Measurements from ENCODE around the gene LAMB2. TPM values are rescaled to one million over a fixed set of nuclear protein-coding genes. Genes with fewer than 3 reads are reported as not detected.
A peak's percentile ranks its signal among the peaks of the same experiment; 100 is the strongest.

Gene LAMB2
- total RNA-seq, 1 donor from 2014 or later = 772 TPM

DNA sequence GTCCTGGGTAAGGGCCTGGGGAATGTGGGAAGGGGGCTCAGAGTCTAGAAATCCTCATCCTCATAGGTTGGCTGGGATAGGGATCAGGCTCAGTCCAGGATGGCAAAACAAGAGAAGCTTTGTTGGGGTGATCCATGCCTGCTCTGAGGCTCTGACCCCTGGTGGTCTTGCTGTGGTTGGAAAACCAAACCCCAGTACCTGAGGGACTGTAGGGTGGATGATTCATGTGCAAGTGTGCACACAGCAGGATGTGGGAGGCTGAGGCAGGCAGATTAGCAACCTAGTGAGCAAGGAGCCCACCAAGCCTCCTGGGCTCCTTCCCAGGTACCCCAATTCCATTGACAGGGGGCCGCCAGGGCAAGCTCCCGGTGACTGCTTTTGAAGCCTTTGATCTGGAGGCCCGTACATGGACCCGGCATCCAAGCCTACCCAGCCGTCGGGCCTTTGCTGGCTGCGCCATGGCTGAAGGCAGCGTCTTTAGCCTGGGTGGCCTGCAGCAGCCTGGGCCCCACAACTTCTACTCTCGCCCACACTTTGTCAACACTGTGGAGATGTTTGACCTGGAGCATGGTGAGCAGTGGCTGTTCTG, 41.6 kb upstream of the LAMB2 start:
- no peak for DNase-seq
- TF ChIP-seq CTCF (IDR thresholded peaks at IDR 0.05; ENCODE audit: borderline replicate concordance) = no peak
- Histone ChIP-seq H3K4me3 (peak overlapping the region; percentile 84), H3K27ac (replicated peaks) (peak overlapping the region; percentile 94), H3K4me1 (peaks cover 92% of the 10 kb centered on the region), H3K9me3 (replicated peaks) (no peaks in the 10 kb centered on the region), H3K36me3 (peaks cover 27% of the 10 kb centered on the region), H3K27me3 (ENCODE audit: low read depth) (no peaks in the 10 kb centered on the region)
- intact Hi-C loops (cut with micrococcal nuclease) = loop anchor here (10.0 kb wide), 1 partner anchor 100 kb away; the partner anchor contains the start of gene C3orf62

DNA sequence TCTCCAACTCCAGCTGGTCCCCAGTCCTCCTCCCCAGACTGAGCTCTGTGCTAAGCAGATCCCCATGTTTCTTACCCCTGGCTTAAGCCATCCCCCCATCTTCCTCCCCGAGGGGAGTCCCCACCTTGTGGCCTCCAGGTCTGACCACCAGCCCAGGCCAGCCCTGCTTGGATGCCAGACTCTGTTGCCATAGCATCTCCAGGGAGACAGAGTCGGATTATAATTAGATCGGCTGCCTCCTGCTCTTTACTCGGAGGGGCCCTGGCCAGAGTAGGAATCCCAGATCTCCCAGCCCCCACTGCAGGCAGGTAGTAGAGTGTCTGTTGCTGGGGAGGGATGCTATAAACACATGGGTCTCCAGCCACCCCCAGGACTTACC, 40.9 kb upstream of the LAMB2 start:
- intact Hi-C loops (cut with micrococcal nuclease) = loop anchor here (10.0 kb wide), 1 partner anchor 101 kb away; the partner anchor contains the start of gene C3orf62
- DNase-seq = peak; percentile 45
- Histone ChIP-seq H3K9me3 (replicated peaks) (no peaks in the 10 kb centered on the region), H3K27me3 (ENCODE audit: low read depth) (no peaks in the 10 kb centered on the region), H3K4me1 (peaks cover 86% of the 10 kb centered on the region), H3K4me3 (peak overlapping the region; percentile 84), H3K36me3 (peaks cover 27% of the 10 kb centered on the region), H3K27ac (replicated peaks) (peak overlapping the region; percentile 94)
- TF ChIP-seq CTCF (IDR thresholded peaks at IDR 0.05; ENCODE audit: borderline replicate concordance) = no peak

GRCh38 chr3:49173116-49173791, 40.4 kb upstream of the LAMB2 start:
- Histone ChIP-seq H3K9me3 (replicated peaks) (no peaks in the 10 kb centered on the region), H3K27ac (replicated peaks) (peak overlapping the region; percentile 94), H3K27me3 (ENCODE audit: low read depth) (no peaks in the 10 kb centered on the region), H3K4me3 (peak overlapping the region; percentile 84), H3K4me1 (peaks cover 81% of the 10 kb centered on the region), H3K36me3 (peaks cover 27% of the 10 kb centered on the region)
- DNase-seq = peak; percentile 73
- intact Hi-C loops (cut with micrococcal nuclease) = loop anchor here (10.0 kb wide), 1 partner anchor 102 kb away; the partner anchor contains the start of gene C3orf62
- TF ChIP-seq CTCF (IDR thresholded peaks at IDR 0.05; ENCODE audit: borderline replicate concordance) = no peak

- H3K27me3 ChIP-seq (ENCODE audit: low read depth) = no peaks in the 10 kb centered on the region
- H3K4me1 ChIP-seq = peaks cover 74% of the 10 kb centered on the region
- peak overlapping the region; percentile 94 for H3K27ac ChIP-seq (replicated peaks)
- H3K36me3 ChIP-seq = peaks cover 27% of the 10 kb centered on the region
- no peak for DNase-seq
- TF ChIP-seq CTCF (IDR thresholded peaks at IDR 0.05; ENCODE audit: borderline replicate concordance) = no peak
- intact Hi-C loops (cut with micrococcal nuclease) = loop anchor here (10.0 kb wide), 1 partner anchor 102 kb away; the partner anchor contains the start of gene C3orf62
- H3K4me3 ChIP-seq = peak overlapping the region; percentile 84
- no peaks in the 10 kb centered on the region for H3K9me3 ChIP-seq (replicated peaks)
These were observed 39.7 kb upstream of the LAMB2 start for GRCh38 chr3:49172551-49173041.

- DNase-seq = no peak
- H3K4me1 ChIP-seq = peaks cover 70% of the 10 kb centered on the region
These were observed 39.1 kb upstream of the LAMB2 start for GRCh38 chr3:49171775-49172500.

More at GRCh38 chr3:49171775-49172500, 39.1 kb upstream of the LAMB2 start:
- H3K4me3 ChIP-seq = peak overlapping the region; percentile 84
- no peaks in the 10 kb centered on the region for H3K9me3 ChIP-seq (replicated peaks)
- no peak for TF ChIP-seq CTCF (IDR thresholded peaks at IDR 0.05; ENCODE audit: borderline replicate concordance)
- intact Hi-C loops (cut with micrococcal nuclease) = loop anchor here (10.0 kb wide), 1 partner anchor 103 kb away; the partner anchor contains the start of gene C3orf62
- H3K36me3 ChIP-seq = peaks cover 27% of the 10 kb centered on the region
- H3K27ac ChIP-seq (replicated peaks) = peak overlapping the region; percentile 94
- H3K27me3 ChIP-seq (ENCODE audit: low read depth) = no peaks in the 10 kb centered on the region
